Epithelial cell of proximal tubule (primary cell): ENCODE data around the gene XAF1. TPM values are rescaled to one million over a fixed set of nuclear protein-coding genes. Genes with fewer than 3 reads are reported as not detected.

Source experiments
- DNase-seq: peaks from one replicate; pipeline ENCODE4 v3.0.0-alpha.2; 2011; ENCODE audit warnings: low read depth
- H3K4me3 ChIP-seq: 2 replicates; pipeline ENCODE4 v1.5.1; 2011; ENCODE audit warnings: low read depth, mild to moderate bottlenecking, low read length
- CTCF ChIP-seq: conservative IDR thresholded peaks from 2 replicates; pipeline ENCODE4 v1.5.1; 2012; ENCODE audit warnings: low read depth, mild to moderate bottlenecking, low read length
- total RNA-seq: library from RNA; depleted of rRNA; stranded (reverse); fragments of >200 nt; gene quantifications from 2 replicates; pipeline ENCODE4 v1.2.3, GENCODE V29; 2015

The XAF1 gene
- total RNA-seq, 1 donor from 2014 or later = 0.06 TPM

- no peak overlapping the region for H3K4me3 ChIP-seq
- no peak for TF ChIP-seq CTCF
- peak; percentile 85 for DNase-seq
These were observed 3.6 kb upstream of the XAF1 start for GRCh38 chr17:6752068-6752909.

- TF ChIP-seq CTCF = no peak
- no peak overlapping the region for H3K4me3 ChIP-seq
- DNase-seq = peak; percentile 16
These were observed 2.8 kb upstream of the XAF1 start for GRCh38 chr17:6753006-6753445.

- H3K4me3 ChIP-seq = no peak overlapping the region
- no peak for TF ChIP-seq CTCF
- no peak for DNase-seq
These were observed 2.3 kb upstream of the XAF1 start for GRCh38 chr17:6753546-6753945.

- DNase-seq = no peak
- no peak for TF ChIP-seq CTCF
- no peak overlapping the region for H3K4me3 ChIP-seq
These were observed 565 bp upstream of the XAF1 start for GRCh38 chr17:6755281-6755680.

GRCh38 chr17:6756425-6757031 lies 682 bp downstream of the XAF1 start:
- no peak for DNase-seq
- peak overlapping the region; percentile 30 for H3K4me3 ChIP-seq
- TF ChIP-seq CTCF = no peak

- no peak overlapping the region for H3K4me3 ChIP-seq
- DNase-seq = no peak
- no peak for TF ChIP-seq CTCF
These were observed 1.9 kb downstream of the XAF1 start for GRCh38 chr17:6757747-6758146.
